K562 (cell line): ENCODE data around the gene ATAD3B. TPM values are rescaled to one million over a fixed set of nuclear protein-coding genes. Genes with fewer than 3 reads are reported as not detected.
A peak's percentile ranks its signal among the peaks of the same experiment; 100 is the strongest.

Experiments used
- ATAC-seq: fragments of 200-7000 bp; cut with Tn5 transposase; 3 replicates; pipeline ENCODE4 v1.9.1; 2020; ENCODE audit warnings: moderate library complexity
- BruUV-seq: library from RNA; stranded (reverse); fragments of 400-500 nt; replicated peaks from 2 replicates; lab custom pipeline; 2021; lab: Mats Ljungman, UMichigan
- CTCF ChIA-PET: fragments of 300-600 bp; formaldehyde crosslinking; extraction: SDS; loops from one replicate; lab custom pipeline; 2021; ENCODE audit warnings: low intra/inter-chr PET ratio; lab: Yijun Ruan, JAX
- POLR2A ChIA-PET: fragments of 300-600, 350-650 bp; sonication (Branson Sonifier 250); formaldehyde crosslinking; extraction: SDS; loops from one replicate; lab custom pipeline; 2021; ENCODE audit warnings: antibody characterized with exemption, inconsistent platforms; lab: Yijun Ruan, JAX
- DNase-seq, 4 experiments: peaks; one replicate each; pipeline versions ENCODE4 v3.0.0 to v3.0.0-alpha.2; 2011 to 2018; ENCODE audit warnings: low spot score in 3 of 4, mixed read lengths in 3 of 4; ENCODE audit errors: extremely low read depth in 1 of 4
- FAIRE-seq: peaks from 2 replicates; lab custom pipeline; 2011; peaks lifted over from hg19 to GRCh38; lab: Jason Lieb, UNC
- H2AFZ ChIP-seq: 2 replicates; pipeline ENCODE4 v1.6.0; 2011; ENCODE audit warnings: low read depth, low read length, control low read depth, inconsistent platforms
- H3K27ac ChIP-seq: fragments of 200-600 bp; 3 replicates; pipeline ENCODE4 v1.8.0; 2011; ENCODE audit warnings: low read depth, mild to moderate bottlenecking, control low read depth, inconsistent platforms, low read length, moderate library complexity, mixed read lengths; ENCODE audit errors: extremely low read depth
- H3K27me3 ChIP-seq, 2 experiments: fragments of 300-600 bp in 1 of 2; 2 replicates in 1 of 2; 3 replicates in 1 of 2; pipeline versions ENCODE4 v1.6.0 to v1.8.0; 2011; ENCODE audit warnings: inconsistent platforms in 2 of 2, low read length in 2 of 2, mild to moderate bottlenecking in 1 of 2, mixed read lengths in 1 of 2, moderate library complexity in 1 of 2; ENCODE audit not compliant: control insufficient read depth in 2 of 2, insufficient read depth in 2 of 2
- H3K36me3 ChIP-seq: fragments of 300-600 bp; 3 replicates; pipeline ENCODE4 v1.8.0; 2011; ENCODE audit warnings: mild to moderate bottlenecking, low read length, inconsistent platforms; ENCODE audit not compliant: control insufficient read depth, insufficient read depth
- H3K4me1 ChIP-seq, 2 experiments: fragments of 200-600 bp in 1 of 2; replicated peaks in 1 of 2; 2 replicates in 1 of 2; 3 replicates in 1 of 2; pipeline versions ENCODE4 v1.5.1 to v1.8.0; 2011; ENCODE audit warnings: inconsistent platforms in 2 of 2, low read length in 2 of 2, mild to moderate bottlenecking in 1 of 2, mixed read lengths in 1 of 2, moderate library complexity in 1 of 2; ENCODE audit not compliant: control insufficient read depth in 2 of 2, insufficient read depth in 2 of 2
- H3K4me2 ChIP-seq: 2 replicates; pipeline ENCODE4 v1.6.1; 2011; ENCODE audit warnings: low read length, control low read depth, inconsistent platforms, mixed read lengths; ENCODE audit not compliant: insufficient read depth
- H3K4me3 ChIP-seq: fragments of 200-600 bp; sonication (generic), shearing (Covaris generic); 2 replicates; pipeline ENCODE4 v1.5.1; 2016; ENCODE audit warnings: control low read depth, inconsistent platforms
- H3K79me2 ChIP-seq: fragments of 200-600 bp; 3 replicates; pipeline ENCODE4 v1.8.0; 2011; ENCODE audit warnings: low read length, inconsistent platforms; ENCODE audit not compliant: control insufficient read depth, insufficient read depth
- H3K9ac ChIP-seq, 2 experiments: 2 replicates each; pipeline versions ENCODE4 v1.6.0 to v1.6.1; 2011; ENCODE audit warnings: low read depth in 2 of 2, low read length in 2 of 2, control low read depth in 1 of 2, inconsistent platforms in 1 of 2, mild to moderate bottlenecking in 1 of 2, mixed read lengths in 1 of 2; ENCODE audit not compliant: insufficient read depth in 1 of 2
- H3K9me1 ChIP-seq: one replicate; pipeline ENCODE4 v1.6.0; 2011; ENCODE audit warnings: inconsistent platforms, mild to moderate bottlenecking, low read length, moderate library complexity; ENCODE audit not compliant: control insufficient read depth, insufficient read depth
- H3K9me3 ChIP-seq: replicated peaks from 2 replicates; pipeline ENCODE4 v1.5.1; 2011; ENCODE audit warnings: low read depth, low read length, inconsistent platforms; ENCODE audit not compliant: control insufficient read depth, insufficient read depth
- H4K20me1 ChIP-seq: replicated peaks from 2 replicates; pipeline ENCODE4 v1.6.1; 2011; ENCODE audit warnings: low read length, inconsistent platforms, mixed read lengths; ENCODE audit not compliant: control insufficient read depth, insufficient read depth
- ARID2 ChIP-seq: fragments of 450-650 bp; IDR thresholded peaks from 2 replicates; pipeline ENCODE4 v1.6.1; 2017; ENCODE audit warnings: antibody characterized with exemption, mild to moderate bottlenecking
- CREB5 ChIP-seq: fragments of 250-450 bp; sonication (Bioruptor Pico); IDR thresholded peaks from 2 replicates; pipeline ENCODE4 v1.5.0; 2020; ENCODE audit warnings: mild to moderate bottlenecking
- GMEB1 ChIP-seq: fragments of 250-450 bp; sonication (Bioruptor Pico); IDR thresholded peaks from 2 replicates; pipeline ENCODE4 v1.4.0; 2020; ENCODE audit warnings: mild to moderate bottlenecking
- HMG20A ChIP-seq: fragments of 450-650 bp; formaldehyde crosslinking; conservative IDR thresholded peaks from 2 replicates; pipeline ENCODE4 v1.4.0; 2020; ENCODE audit warnings: mild to moderate bottlenecking, mixed read lengths
- LCOR ChIP-seq: sonication (generic); formaldehyde crosslinking; IDR thresholded peaks from 2 replicates; pipeline ENCODE4 v1.8.0; 2022; ENCODE audit warnings: mild to moderate bottlenecking, missing genetic modification reagents
- NR4A1 ChIP-seq, 2 experiments: fragments of 250-450 bp in 1 of 2; fragments of 450-650 bp in 1 of 2; sonication (Bioruptor Pico) in 1 of 2; IDR thresholded peaks; 2 replicates each; pipeline versions ENCODE4 v1.4.0 to v1.6.1; 2016 to 2020; ENCODE audit warnings: mild to moderate bottlenecking in 2 of 2, missing compliant biosample characterization in 1 of 2, missing genetic modification characterization in 1 of 2, moderate library complexity in 1 of 2
- PCBP1 ChIP-seq: fragments of 200-400 bp; formaldehyde crosslinking; IDR thresholded peaks from 2 replicates; pipeline ENCODE4 v1.6.1; 2018; ENCODE audit warnings: mild to moderate bottlenecking, low read depth, low read length; ENCODE audit not compliant: poor library complexity, severe bottlenecking
- PHB2 ChIP-seq: fragments of 450-650 bp; IDR thresholded peaks from 2 replicates; pipeline ENCODE4 v1.6.1; 2017; ENCODE audit warnings: low read depth
- POLR2A ChIP-seq: fragments of 450-650 bp; conservative IDR thresholded peaks from 2 replicates; pipeline ENCODE4 v1.6.1; 2016
- POLR2G ChIP-seq: fragments of 200-400 bp; formaldehyde crosslinking; IDR thresholded peaks from 2 replicates; pipeline ENCODE4 v1.6.1; 2017; ENCODE audit warnings: low read depth, mild to moderate bottlenecking, antibody characterized with exemption, low read length, moderate library complexity
- RBFOX2 ChIP-seq: fragments of 200-400 bp; formaldehyde crosslinking; IDR thresholded peaks from 2 replicates; pipeline ENCODE4 v1.6.1; 2017; ENCODE audit warnings: low read depth, mild to moderate bottlenecking, low read length, moderate library complexity
- RFX1 ChIP-seq: fragments of 450-650 bp; IDR thresholded peaks from 2 replicates; pipeline ENCODE4 v1.6.1; 2016; ENCODE audit warnings: mild to moderate bottlenecking, moderate library complexity
- SUPT5H ChIP-seq: fragments of 450-650 bp; IDR thresholded peaks from 2 replicates; pipeline ENCODE4 v1.6.1; 2016
- ZBTB33 ChIP-seq: sonication (generic); formaldehyde crosslinking; IDR thresholded peaks from 2 replicates; pipeline ENCODE4 v1.8.1; 2023; ENCODE audit warnings: mild to moderate bottlenecking, missing genetic modification reagents
- ZNF398 ChIP-seq: fragments of 250-450 bp; sonication (Bioruptor Pico); IDR thresholded peaks from 2 replicates; pipeline ENCODE4 v1.8.0; 2021; ENCODE audit warnings: moderate library complexity, mild to moderate bottlenecking, inconsistent platforms
- WGBS: fragments of 100-300 bp; shearing (Covaris generic); methylation state at CpG from one replicate; pipeline ENCODE4 v1.1.6; 2016; ENCODE audit warnings: low coverage, mixed read lengths; ENCODE audit not compliant: insufficient coverage; ENCODE audit errors: missing lambda C conversion rate; 5-methylcytosine and 5-hydroxymethylcytosine counted together
- in situ Hi-C: fragments of 300-500 bp; cut with MboI; formaldehyde crosslinking; loops from 4 replicates; pipeline ENCODE4 v1.15.0; 2018; ENCODE audit warnings: inconsistent platforms, mixed read lengths
- intact Hi-C: fragments of 100-400 bp; cut with micrococcal nuclease; formaldehyde crosslinking; loops from 2 replicates; pipeline ENCODE4 v1.14.2; 2022
- polyA plus RNA-seq, 8 experiments: library from polyadenylated mRNA; depleted of rRNA in 4 of 8; stranded (reverse) in 5 of 8; unstranded in 3 of 8; fragments of >200 nt; fragmentation: Nextera tagmentation in 2 of 8; fragmentation: Illumina TruSeq in 1 of 8; extraction: Ambion mirVana in 2 of 8; extraction: Trizol in 1 of 8; gene quantifications; 2 replicates each; pipeline versions ENCODE4 v1.2.1 to v1.2.3, GENCODE V29; 2011 to 2014; ENCODE audit warnings: inconsistent platforms in 1 of 8, missing spikeins in 1 of 8
- total RNA-seq, 7 experiments: library from RNA; depleted of rRNA in 6 of 7; stranded (reverse); fragments of >200 nt in 6 of 7; fragmentation: Illumina TruSeq in 2 of 7; extraction: Trizol in 2 of 7; gene quantifications; 2 replicates each; pipeline versions ENCODE4 v1.2.1 to v1.2.3, GENCODE V29; 2011 to 2021; ENCODE audit warnings: low replicate concordance in 1 of 7

The ATAD3B gene
- total and polyA plus RNA-seq, 9 of the 15 experiments (the other 6 are each of a cell fraction or from before 2014, with no cell fraction given), result 0.07 to 113 (median 27.7) TPM

GRCh38 chr1:1534401-1535154 lies 63.0 kb downstream of the ATAD3B start:
- Histone ChIP-seq H4K20me1 (no peaks in the 10 kb centered on the region), H3K4me2 (no peak overlapping the region), H3K36me3 (peaks cover 50% of the 10 kb centered on the region; the same call in 2 of the 3 replicates), H3K27ac (no peak overlapping the region), H2AFZ (no peak overlapping the region), H3K9me3 (peaks cover 15% of the 10 kb centered on the region), H3K9me1 (no peaks in the 10 kb centered on the region), H3K9ac (no peak overlapping the region; a peak in 1 of 4 replicates)
- DNase-seq, result no peak
- in situ Hi-C loops (no loop called here), intact Hi-C loops (no loop called here)
- no TSS peak for BruUV-seq
- ChIA-PET CTCF (no interaction called here), POLR2A (no interaction called here)
- TF ChIP-seq RBFOX2 (0 out of 2 replicates have a peak, but pooled peaks have one; percentile 13), NR4A1 (CRISPR knock-in tag; IDR thresholded peaks at IDR 0.05) (no peak), NR4A1 (tag; IDR thresholded peaks at IDR 0.05) (no peak), ARID2 (no peak), LCOR (CRISPR knock-in tag) (no peak), SUPT5H (peak; percentile 56), PHB2 (no peak), ZBTB33 (peak; percentile 74), GMEB1 (CRISPR knock-in tag) (no peak), HMG20A (CRISPR knock-in tag) (no peak), RFX1 (no peak), CREB5 (no peak), POLR2G (0 out of 2 replicates have a peak, but pooled peaks have one; percentile 42), POLR2A (peak; percentile 58), PCBP1 (peak; percentile 27), ZNF398 (CRISPR knock-in tag) (no peak)
- TF ChIP-seq, all 486 proteins: peak for 6
- WGBS, result 92% methylated on average over 14 of the region's 31 CpGs
- Histone ChIP-seq H3K27me3 (no peaks in the 10 kb centered on the region), H3K4me3 (no peak overlapping the region), H3K79me2 (no peaks in the 10 kb centered on the region), H3K4me1 (peaks cover 0 to 34% of the 10 kb centered on the region in 2 experiments; a peak in 2 of 5 replicates)
- FAIRE-seq, result no peak
- peak; percentile 39 for ATAC-seq
